HEK293 (cell line): ENCODE measurements around the gene CSNK1E.
A peak's percentile ranks its signal among the peaks of the same experiment; 100 is the strongest.

Experiments used
- HOXA7 ChIP-seq: sonication (generic); formaldehyde crosslinking; IDR thresholded peaks from 2 replicates; pipeline ENCODE4 v1.8.1; 2022; ENCODE audit warnings: missing genetic modification reagents, borderline replicate concordance
- PRDM2 ChIP-seq: fragments of 450-650 bp; formaldehyde crosslinking; IDR thresholded peaks from 2 replicates; pipeline ENCODE4 v1.5.1; 2016; ENCODE audit warnings: missing biosample characterization, missing genetic modification characterization, borderline replicate concordance
- TRIM28 ChIP-seq: IDR thresholded peaks from 2 replicates; pipeline ENCODE4 v1.6.1; 2011; ENCODE audit warnings: low read length, control low read depth, borderline replicate concordance
- ZBTB17 ChIP-seq: fragments of 450-650 bp; formaldehyde crosslinking; IDR thresholded peaks from 2 replicates; pipeline ENCODE4 v1.5.1; 2016; ENCODE audit warnings: missing biosample characterization, missing genetic modification characterization
- ZFP41 ChIP-seq: fragments of 450-650 bp; formaldehyde crosslinking; IDR thresholded peaks from 2 replicates; pipeline ENCODE4 v1.5.1; 2016; ENCODE audit warnings: missing biosample characterization, missing genetic modification characterization, borderline replicate concordance
- ZNF138 ChIP-seq: fragments of 450-650 bp; formaldehyde crosslinking; IDR thresholded peaks from 2 replicates; pipeline ENCODE4 v1.5.1; 2016; ENCODE audit warnings: missing biosample characterization, missing genetic modification characterization, borderline replicate concordance
- ZNF16 ChIP-seq: fragments of 450-650 bp; formaldehyde crosslinking; IDR thresholded peaks from 2 replicates; pipeline ENCODE4 v1.5.1; 2016; ENCODE audit warnings: low read depth, missing biosample characterization, missing genetic modification characterization
- ZNF18 ChIP-seq: fragments of 450-650 bp; formaldehyde crosslinking; IDR thresholded peaks from 2 replicates; pipeline ENCODE4 v1.5.1; 2016; ENCODE audit warnings: missing biosample characterization, missing genetic modification characterization
- ZNF211 ChIP-seq: fragments of 450-650 bp; formaldehyde crosslinking; IDR thresholded peaks from 2 replicates; pipeline ENCODE4 v1.5.1; 2016; ENCODE audit warnings: low read depth, missing biosample characterization, missing genetic modification characterization
- ZNF24 ChIP-seq: fragments of 450-650 bp; formaldehyde crosslinking; IDR thresholded peaks from 2 replicates; pipeline ENCODE4 v1.5.1; 2016; ENCODE audit warnings: missing biosample characterization, missing genetic modification characterization
- ZNF335 ChIP-seq: fragments of 450-650 bp; formaldehyde crosslinking; conservative IDR thresholded peaks from 2 replicates; pipeline ENCODE4 v1.5.1; 2016; ENCODE audit warnings: missing biosample characterization, missing genetic modification characterization
- ZNF341 ChIP-seq: fragments of 450-650 bp; formaldehyde crosslinking; IDR thresholded peaks from 2 replicates; pipeline ENCODE4; 2016; ENCODE audit warnings: low read depth, missing biosample characterization, missing genetic modification characterization
- ZNF362 ChIP-seq: fragments of 450-650 bp; formaldehyde crosslinking; IDR thresholded peaks from 2 replicates; pipeline ENCODE4 v1.5.1; 2016; ENCODE audit warnings: missing biosample characterization, missing genetic modification characterization
- ZNF548 ChIP-seq: fragments of 450-650 bp; formaldehyde crosslinking; IDR thresholded peaks from 2 replicates; pipeline ENCODE4 v1.5.1; 2016; ENCODE audit warnings: missing biosample characterization, missing genetic modification characterization
- ZNF561 ChIP-seq: fragments of 450-650 bp; IDR thresholded peaks from 2 replicates; pipeline ENCODE4 v1.5.1; 2018; ENCODE audit warnings: missing biosample characterization, missing genetic modification characterization, borderline replicate concordance
- ZNF580 ChIP-seq: fragments of 450-650 bp; formaldehyde crosslinking; IDR thresholded peaks from 2 replicates; pipeline ENCODE4 v1.5.1; 2016; ENCODE audit warnings: missing biosample characterization, missing genetic modification characterization
- ZNF600 ChIP-seq: fragments of 450-650 bp; formaldehyde crosslinking; IDR thresholded peaks from 2 replicates; pipeline ENCODE4 v1.5.1; 2016; ENCODE audit warnings: missing biosample characterization, missing genetic modification characterization
- ZNF623 ChIP-seq: fragments of 450-650 bp; formaldehyde crosslinking; IDR thresholded peaks from 2 replicates; pipeline ENCODE4 v1.5.1; 2016; ENCODE audit warnings: missing biosample characterization, missing genetic modification characterization
- ZNF76 ChIP-seq: fragments of 450-650 bp; formaldehyde crosslinking; IDR thresholded peaks from 2 replicates; pipeline ENCODE4; 2016; ENCODE audit warnings: low read depth, missing biosample characterization, missing genetic modification characterization, borderline replicate concordance
- ZNF777 ChIP-seq: fragments of 450-650 bp; formaldehyde crosslinking; IDR thresholded peaks from 2 replicates; pipeline ENCODE4 v1.5.1; 2017; ENCODE audit warnings: missing biosample characterization, missing genetic modification characterization, borderline replicate concordance

Gene CSNK1E

GRCh38 chr22:38286915-38287669 is 30.1 kb downstream of the CSNK1E start (continued):
- TF ChIP-seq ZNF18 (tag by site-specific recombination) (peak; percentile 60; the same call in 1 of the 2 replicates), ZNF362 (tag by site-specific recombination) (no peak), ZNF24 (peak; percentile 27; the same call in 1 of the 2 replicates), ZNF561 (tag by site-specific recombination) (no peak), ZNF341 (no peak), HOXA7 (CRISPR knock-in tag) (no peak), ZNF600 (tag by site-specific recombination) (0 out of 2 replicates have a peak, but pooled peaks have one; percentile 8), PRDM2 (tag by site-specific recombination) (no peak), ZNF211 (tag by site-specific recombination) (no peak), ZNF16 (no peak), ZBTB17 (tag by site-specific recombination) (0 out of 2 replicates have a peak, but pooled peaks have one; percentile 13), ZNF76 (tag by site-specific recombination) (no peak), ZNF335 (no peak), ZNF138 (tag by site-specific recombination) (0 out of 2 replicates have a peak, but pooled peaks have one; percentile 11), ZNF623 (tag by site-specific recombination) (peak; percentile 98), ZNF548 (tag by site-specific recombination) (no peak), ZNF777 (tag by site-specific recombination) (no peak), ZFP41 (tag by site-specific recombination) (no peak), ZNF580 (tag by site-specific recombination) (no peak), TRIM28 (no peak)
- TF ChIP-seq, all 188 proteins: peak for 6
